ENCODE measurements around the gene NYAP1. TPM values are rescaled to one million over a fixed set of nuclear protein-coding genes. Genes with fewer than 3 reads are reported as not detected.

Gene NYAP1
- polyA plus RNA-seq, 1 donor (not counting 4 experiments of a cell fraction or from before 2014, with no cell fraction given), result 0.16 TPM

DNA sequence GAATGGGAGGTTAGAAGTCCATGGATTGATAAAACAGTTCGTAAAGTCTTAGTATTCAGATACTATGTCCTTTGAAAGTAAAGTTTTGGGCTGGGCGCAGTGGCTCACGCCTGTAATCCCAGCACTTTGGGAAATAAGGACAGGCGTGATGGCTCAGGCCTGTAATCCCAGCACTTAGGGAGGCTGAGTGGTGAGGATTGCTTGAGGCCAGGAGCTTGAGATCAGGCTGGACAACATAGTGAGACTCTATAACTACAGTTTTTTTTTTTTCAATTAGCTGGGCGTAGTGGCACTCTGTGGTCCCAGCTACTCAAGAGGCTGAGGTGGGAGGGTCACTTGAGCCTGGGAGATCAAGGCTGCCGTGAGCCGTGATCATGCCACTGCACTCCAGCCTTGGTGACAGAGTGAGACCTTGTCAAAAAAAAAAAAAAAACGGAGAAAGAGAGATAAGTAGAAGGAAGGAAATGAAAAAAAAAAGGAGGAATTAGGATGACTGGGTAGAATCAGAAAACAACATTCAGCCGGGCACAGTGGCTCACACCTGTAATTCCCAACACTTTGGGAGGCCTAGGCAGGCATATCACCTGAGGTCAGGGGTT is 29.6 kb downstream of the NYAP1 start:
- peaks cover 24% of the 10 kb centered on the region for H3K4me1 ChIP-seq (ENCODE audit: control insufficient read depth, extremely low read depth, insufficient read depth, low read length)
- H3K4me2 ChIP-seq (ENCODE audit: control insufficient read depth, extremely low read depth, insufficient read depth, low read depth, low read length), result no peak overlapping the region
- no peaks in the 10 kb centered on the region for H3K27me3 ChIP-seq (ENCODE audit: control insufficient read depth, extremely low read depth, insufficient read depth, low read length)
- DNase-seq (ENCODE audit: low read depth, low spot score), result no peak
- H3K27ac ChIP-seq (ENCODE audit: control insufficient read depth, insufficient read depth, low read length), result no peak overlapping the region
- H3K9ac ChIP-seq (ENCODE audit: control insufficient read depth, extremely low read depth, insufficient read depth, low read length), result no peak overlapping the region
- no peaks in the 10 kb centered on the region for H3K36me3 ChIP-seq (ENCODE audit: control insufficient read depth in 2 of 2, extremely low read depth in 1 of 2, insufficient read depth in 2 of 2, low read length in 2 of 2)
- no peak for FAIRE-seq
- H2AFZ ChIP-seq (ENCODE audit: control insufficient read depth, low read length), result no peak overlapping the region
- H3K4me3 ChIP-seq (ENCODE audit: control insufficient read depth in 2 of 3, extremely low read depth in 1 of 3, insufficient read depth in 2 of 3, low read depth in 1 of 3, low read length in 3 of 3), result no peak overlapping the region
- dilution Hi-C loops (cut with MboI; ENCODE audit: extremely low pct_ligation_motif_present, low sequenced_read_pairs), result no loop called here
- no peak for TF ChIP-seq EZH2 (IDR thresholded peaks at IDR 0.05; ENCODE audit: low read length)
- TF ChIP-seq, protein P1, sequence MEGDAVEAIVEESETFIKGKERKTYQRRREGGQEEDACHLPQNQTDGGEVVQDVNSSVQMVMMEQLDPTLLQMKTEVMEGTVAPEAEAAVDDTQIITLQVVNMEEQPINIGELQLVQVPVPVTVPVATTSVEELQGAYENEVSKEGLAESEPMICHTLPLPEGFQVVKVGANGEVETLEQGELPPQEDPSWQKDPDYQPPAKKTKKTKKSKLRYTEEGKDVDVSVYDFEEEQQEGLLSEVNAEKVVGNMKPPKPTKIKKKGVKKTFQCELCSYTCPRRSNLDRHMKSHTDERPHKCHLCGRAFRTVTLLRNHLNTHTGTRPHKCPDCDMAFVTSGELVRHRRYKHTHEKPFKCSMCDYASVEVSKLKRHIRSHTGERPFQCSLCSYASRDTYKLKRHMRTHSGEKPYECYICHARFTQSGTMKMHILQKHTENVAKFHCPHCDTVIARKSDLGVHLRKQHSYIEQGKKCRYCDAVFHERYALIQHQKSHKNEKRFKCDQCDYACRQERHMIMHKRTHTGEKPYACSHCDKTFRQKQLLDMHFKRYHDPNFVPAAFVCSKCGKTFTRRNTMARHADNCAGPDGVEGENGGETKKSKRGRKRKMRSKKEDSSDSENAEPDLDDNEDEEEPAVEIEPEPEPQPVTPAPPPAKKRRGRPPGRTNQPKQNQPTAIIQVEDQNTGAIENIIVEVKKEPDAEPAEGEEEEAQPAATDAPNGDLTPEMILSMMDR (optimal IDR thresholded peaks at IDR 0.05 in 1 of 3, IDR thresholded peaks at IDR 0.05 in 1 of 3, conservative IDR thresholded peaks at IDR 0.05 in 1 of 3; ENCODE audit: extremely low read depth in 1 of 3, insufficient read depth in 2 of 3, low read length in 3 of 3), result no peak
- no peaks in the 10 kb centered on the region for H4K20me1 ChIP-seq (ENCODE audit: control insufficient read depth, extremely low read depth, insufficient read depth, low read length)
- no peaks in the 10 kb centered on the region for H3K79me2 ChIP-seq (ENCODE audit: control insufficient read depth, insufficient read depth, low read length)
- H3K9me3 ChIP-seq (ENCODE audit: control insufficient read depth, low read depth, low read length), result no peaks in the 10 kb centered on the region
- H3K9me1 ChIP-seq (ENCODE audit: control insufficient read depth, extremely low read depth, insufficient read depth, low read length), result peaks cover 2% of the 10 kb centered on the region

DNA sequence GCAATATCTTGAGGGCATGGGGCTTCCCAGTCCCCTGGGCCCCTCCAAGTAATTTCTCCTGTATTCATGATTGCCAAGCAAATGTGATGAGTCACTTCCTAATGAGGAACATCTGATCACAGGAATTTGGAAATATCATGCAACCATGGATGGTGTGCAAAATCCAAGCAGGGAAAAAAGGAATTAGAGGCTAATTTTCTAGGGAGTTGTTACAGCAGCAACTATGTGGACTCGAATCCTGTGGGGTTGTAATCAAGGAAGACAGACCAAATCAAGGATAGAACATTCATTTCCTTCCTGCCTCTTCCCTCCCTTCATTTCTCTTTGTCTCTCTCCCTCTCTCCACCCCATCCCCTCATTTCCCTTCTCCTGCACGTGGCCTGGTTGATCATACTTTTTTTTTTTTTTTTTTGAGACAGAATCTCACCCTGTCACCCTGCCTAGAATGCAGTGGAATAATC is 31.4 kb downstream of the NYAP1 start:
- Histone ChIP-seq H2AFZ (ENCODE audit: control insufficient read depth, low read length) (peak overlapping the region; percentile 60), H3K9me1 (ENCODE audit: control insufficient read depth, extremely low read depth, insufficient read depth, low read length) (peaks cover 2% of the 10 kb centered on the region), H3K79me2 (ENCODE audit: control insufficient read depth, insufficient read depth, low read length) (no peaks in the 10 kb centered on the region), H4K20me1 (ENCODE audit: control insufficient read depth, extremely low read depth, insufficient read depth, low read length) (no peaks in the 10 kb centered on the region), H3K27ac (ENCODE audit: control insufficient read depth, insufficient read depth, low read length) (peak overlapping the region; percentile 70), H3K27me3 (ENCODE audit: control insufficient read depth, extremely low read depth, insufficient read depth, low read length) (no peaks in the 10 kb centered on the region), H3K9me3 (ENCODE audit: control insufficient read depth, low read depth, low read length) (no peaks in the 10 kb centered on the region), H3K9ac (ENCODE audit: control insufficient read depth, extremely low read depth, insufficient read depth, low read length) (no peak overlapping the region), H3K4me2 (ENCODE audit: control insufficient read depth, extremely low read depth, insufficient read depth, low read depth, low read length) (peak overlapping the region; percentile 49), H3K36me3 (ENCODE audit: control insufficient read depth in 2 of 2, extremely low read depth in 1 of 2, insufficient read depth in 2 of 2, low read length in 2 of 2) (no peaks in the 10 kb centered on the region), H3K4me1 (ENCODE audit: control insufficient read depth, extremely low read depth, insufficient read depth, low read length) (peaks cover 17% of the 10 kb centered on the region), H3K4me3 (ENCODE audit: control insufficient read depth in 2 of 3, extremely low read depth in 1 of 3, insufficient read depth in 2 of 3, low read depth in 1 of 3, low read length in 3 of 3) (no peak overlapping the region)
- peak; percentile 65 for FAIRE-seq
- dilution Hi-C loops (cut with MboI; ENCODE audit: extremely low pct_ligation_motif_present, low sequenced_read_pairs), result no loop called here
- no peak for DNase-seq (ENCODE audit: low read depth, low spot score)
- TF ChIP-seq, protein P1 (optimal IDR thresholded peaks at IDR 0.05 in 1 of 3, IDR thresholded peaks at IDR 0.05 in 1 of 3, conservative IDR thresholded peaks at IDR 0.05 in 1 of 3; ENCODE audit: extremely low read depth in 1 of 3, insufficient read depth in 2 of 3, low read length in 3 of 3), result no peak
- TF ChIP-seq EZH2 (IDR thresholded peaks at IDR 0.05; ENCODE audit: low read length), result no peak
